SK-N-MC (cell line): ENCODE data around the gene TAGLN.

Experiments
- EZH2 ChIP-seq: fragments of 200-600 bp; sonication (generic); IDR thresholded peaks from one replicate; pipeline ENCODE4 v1.6.1; 2017; ENCODE audit warnings: antibody characterized with exemption
- FOXP2 ChIP-seq: optimal IDR thresholded peaks from 2 replicates; pipeline ENCODE3; 2011; ENCODE audit warnings: mild to moderate bottlenecking, moderate library complexity; ENCODE audit not compliant: insufficient read depth; ENCODE audit errors: extremely low read length, control extremely low read depth
- POLR2AphosphoS5 ChIP-seq: IDR thresholded peaks from 2 replicates; pipeline ENCODE4 v1.6.1; 2012; ENCODE audit warnings: mild to moderate bottlenecking, low read depth, low read length, borderline replicate concordance

DNA sequence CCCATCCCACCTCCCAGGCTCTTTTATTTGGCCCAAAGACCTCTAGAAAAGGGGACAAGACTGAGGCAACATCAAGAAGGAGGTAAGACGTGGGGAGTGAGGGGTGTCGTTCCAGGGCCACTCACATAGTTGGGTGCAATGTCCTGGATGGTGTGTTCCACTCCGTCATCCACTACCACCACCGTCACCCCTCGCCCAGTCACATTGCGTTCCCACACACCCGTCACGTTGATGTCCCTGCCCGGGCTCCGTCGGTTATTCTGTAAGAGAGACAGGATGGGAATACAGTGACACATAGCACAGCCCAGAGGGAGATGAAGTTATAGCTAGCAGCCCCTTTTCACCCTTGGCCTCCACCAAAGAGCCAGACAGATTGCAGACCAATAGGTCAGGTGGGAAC is 28.9 kb downstream of the TAGLN start:
- no peak for TF ChIP-seq POLR2AphosphoS5
- no peak for TF ChIP-seq EZH2
- no peak for TF ChIP-seq FOXP2
